ENCODE results near the gene SAA4.

DNA sequence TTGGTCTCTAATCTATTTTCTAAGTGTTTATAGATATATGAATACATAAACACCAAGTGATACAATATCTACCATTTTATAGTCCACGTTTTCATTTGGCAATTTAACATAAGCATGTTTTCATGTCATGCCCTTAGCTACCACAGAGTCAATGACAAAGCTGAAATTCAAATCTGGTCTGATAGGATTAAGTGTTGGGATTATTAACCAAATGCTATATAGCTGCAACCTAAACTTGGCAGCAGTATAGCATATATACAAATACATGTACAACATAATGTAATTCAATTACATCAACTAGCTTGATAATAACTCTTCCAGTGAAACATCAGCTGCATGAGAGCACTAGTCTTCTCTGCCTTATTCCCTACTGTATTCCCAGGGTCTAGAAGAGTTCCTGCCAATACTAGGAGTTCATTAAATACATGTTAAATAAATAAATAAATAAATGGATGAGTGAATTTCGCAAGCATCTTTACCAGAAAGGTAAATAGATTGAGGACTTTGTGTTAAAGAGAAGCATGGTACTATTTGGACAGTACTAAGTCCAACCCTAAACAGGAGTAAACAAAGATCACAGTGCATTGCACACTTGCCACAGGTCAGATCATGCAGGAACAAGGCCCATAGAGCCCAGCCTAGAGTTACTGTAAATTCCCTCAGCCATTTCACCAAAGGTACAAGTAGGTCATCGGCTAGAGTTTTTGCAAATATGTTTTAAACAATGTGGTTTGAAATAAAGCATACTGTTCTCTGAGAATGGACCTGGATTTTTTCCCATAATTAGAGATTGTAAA, 12.8 kb downstream of the SAA4 start:
- TF ChIP-seq, protein P1, sequence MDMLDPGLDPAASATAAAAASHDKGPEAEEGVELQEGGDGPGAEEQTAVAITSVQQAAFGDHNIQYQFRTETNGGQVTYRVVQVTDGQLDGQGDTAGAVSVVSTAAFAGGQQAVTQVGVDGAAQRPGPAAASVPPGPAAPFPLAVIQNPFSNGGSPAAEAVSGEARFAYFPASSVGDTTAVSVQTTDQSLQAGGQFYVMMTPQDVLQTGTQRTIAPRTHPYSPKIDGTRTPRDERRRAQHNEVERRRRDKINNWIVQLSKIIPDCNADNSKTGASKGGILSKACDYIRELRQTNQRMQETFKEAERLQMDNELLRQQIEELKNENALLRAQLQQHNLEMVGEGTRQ (IDR thresholded peaks at IDR 0.05), result no peak
- TF ChIP-seq ZSCAN20 (CRISPR knock-in tag; IDR thresholded peaks at IDR 0.05) (no peak), HDAC2 (IDR thresholded peaks at IDR 0.05) (no peak), MYC (IDR thresholded peaks at IDR 0.05; ENCODE audit: borderline replicate concordance, low read length) (no peak), SREBF2 (IDR thresholded peaks at IDR 0.05) (no peak), CEBPB (IDR thresholded peaks at IDR 0.05) (no peak)
- TF ChIP-seq, protein P2, sequence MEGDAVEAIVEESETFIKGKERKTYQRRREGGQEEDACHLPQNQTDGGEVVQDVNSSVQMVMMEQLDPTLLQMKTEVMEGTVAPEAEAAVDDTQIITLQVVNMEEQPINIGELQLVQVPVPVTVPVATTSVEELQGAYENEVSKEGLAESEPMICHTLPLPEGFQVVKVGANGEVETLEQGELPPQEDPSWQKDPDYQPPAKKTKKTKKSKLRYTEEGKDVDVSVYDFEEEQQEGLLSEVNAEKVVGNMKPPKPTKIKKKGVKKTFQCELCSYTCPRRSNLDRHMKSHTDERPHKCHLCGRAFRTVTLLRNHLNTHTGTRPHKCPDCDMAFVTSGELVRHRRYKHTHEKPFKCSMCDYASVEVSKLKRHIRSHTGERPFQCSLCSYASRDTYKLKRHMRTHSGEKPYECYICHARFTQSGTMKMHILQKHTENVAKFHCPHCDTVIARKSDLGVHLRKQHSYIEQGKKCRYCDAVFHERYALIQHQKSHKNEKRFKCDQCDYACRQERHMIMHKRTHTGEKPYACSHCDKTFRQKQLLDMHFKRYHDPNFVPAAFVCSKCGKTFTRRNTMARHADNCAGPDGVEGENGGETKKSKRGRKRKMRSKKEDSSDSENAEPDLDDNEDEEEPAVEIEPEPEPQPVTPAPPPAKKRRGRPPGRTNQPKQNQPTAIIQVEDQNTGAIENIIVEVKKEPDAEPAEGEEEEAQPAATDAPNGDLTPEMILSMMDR (IDR thresholded peaks at IDR 0.05), result no peak
- TF ChIP-seq, protein P3, sequence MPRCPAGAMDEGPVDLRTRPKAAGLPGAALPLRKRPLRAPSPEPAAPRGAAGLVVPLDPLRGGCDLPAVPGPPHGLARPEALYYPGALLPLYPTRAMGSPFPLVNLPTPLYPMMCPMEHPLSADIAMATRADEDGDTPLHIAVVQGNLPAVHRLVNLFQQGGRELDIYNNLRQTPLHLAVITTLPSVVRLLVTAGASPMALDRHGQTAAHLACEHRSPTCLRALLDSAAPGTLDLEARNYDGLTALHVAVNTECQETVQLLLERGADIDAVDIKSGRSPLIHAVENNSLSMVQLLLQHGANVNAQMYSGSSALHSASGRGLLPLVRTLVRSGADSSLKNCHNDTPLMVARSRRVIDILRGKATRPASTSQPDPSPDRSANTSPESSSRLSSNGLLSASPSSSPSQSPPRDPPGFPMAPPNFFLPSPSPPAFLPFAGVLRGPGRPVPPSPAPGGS (IDR thresholded peaks at IDR 0.05), result no peak
- TF ChIP-seq, protein P4, sequence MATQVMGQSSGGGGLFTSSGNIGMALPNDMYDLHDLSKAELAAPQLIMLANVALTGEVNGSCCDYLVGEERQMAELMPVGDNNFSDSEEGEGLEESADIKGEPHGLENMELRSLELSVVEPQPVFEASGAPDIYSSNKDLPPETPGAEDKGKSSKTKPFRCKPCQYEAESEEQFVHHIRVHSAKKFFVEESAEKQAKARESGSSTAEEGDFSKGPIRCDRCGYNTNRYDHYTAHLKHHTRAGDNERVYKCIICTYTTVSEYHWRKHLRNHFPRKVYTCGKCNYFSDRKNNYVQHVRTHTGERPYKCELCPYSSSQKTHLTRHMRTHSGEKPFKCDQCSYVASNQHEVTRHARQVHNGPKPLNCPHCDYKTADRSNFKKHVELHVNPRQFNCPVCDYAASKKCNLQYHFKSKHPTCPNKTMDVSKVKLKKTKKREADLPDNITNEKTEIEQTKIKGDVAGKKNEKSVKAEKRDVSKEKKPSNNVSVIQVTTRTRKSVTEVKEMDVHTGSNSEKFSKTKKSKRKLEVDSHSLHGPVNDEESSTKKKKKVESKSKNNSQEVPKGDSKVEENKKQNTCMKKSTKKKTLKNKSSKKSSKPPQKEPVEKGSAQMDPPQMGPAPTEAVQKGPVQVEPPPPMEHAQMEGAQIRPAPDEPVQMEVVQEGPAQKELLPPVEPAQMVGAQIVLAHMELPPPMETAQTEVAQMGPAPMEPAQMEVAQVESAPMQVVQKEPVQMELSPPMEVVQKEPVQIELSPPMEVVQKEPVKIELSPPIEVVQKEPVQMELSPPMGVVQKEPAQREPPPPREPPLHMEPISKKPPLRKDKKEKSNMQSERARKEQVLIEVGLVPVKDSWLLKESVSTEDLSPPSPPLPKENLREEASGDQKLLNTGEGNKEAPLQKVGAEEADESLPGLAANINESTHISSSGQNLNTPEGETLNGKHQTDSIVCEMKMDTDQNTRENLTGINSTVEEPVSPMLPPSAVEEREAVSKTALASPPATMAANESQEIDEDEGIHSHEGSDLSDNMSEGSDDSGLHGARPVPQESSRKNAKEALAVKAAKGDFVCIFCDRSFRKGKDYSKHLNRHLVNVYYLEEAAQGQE (IDR thresholded peaks at IDR 0.05), result no peak
- TF ChIP-seq, protein P5, sequence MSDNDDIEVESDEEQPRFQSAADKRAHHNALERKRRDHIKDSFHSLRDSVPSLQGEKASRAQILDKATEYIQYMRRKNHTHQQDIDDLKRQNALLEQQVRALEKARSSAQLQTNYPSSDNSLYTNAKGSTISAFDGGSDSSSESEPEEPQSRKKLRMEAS (IDR thresholded peaks at IDR 0.05), result no peak
